Activated CD8-positive, alpha-beta memory T cell treated with anti-CD3 and anti-CD28 coated beads for 48 hours (primary cell): Measurements from ENCODE around the gene CDH4.

Experiments used
- DNase-seq, 3 experiments: peaks; one replicate each; pipeline ENCODE4 v3.0.0-alpha.2; 2020; ENCODE audit warnings: low read depth in 2 of 3, low spot score in 2 of 3

CDH4 gene

DNA sequence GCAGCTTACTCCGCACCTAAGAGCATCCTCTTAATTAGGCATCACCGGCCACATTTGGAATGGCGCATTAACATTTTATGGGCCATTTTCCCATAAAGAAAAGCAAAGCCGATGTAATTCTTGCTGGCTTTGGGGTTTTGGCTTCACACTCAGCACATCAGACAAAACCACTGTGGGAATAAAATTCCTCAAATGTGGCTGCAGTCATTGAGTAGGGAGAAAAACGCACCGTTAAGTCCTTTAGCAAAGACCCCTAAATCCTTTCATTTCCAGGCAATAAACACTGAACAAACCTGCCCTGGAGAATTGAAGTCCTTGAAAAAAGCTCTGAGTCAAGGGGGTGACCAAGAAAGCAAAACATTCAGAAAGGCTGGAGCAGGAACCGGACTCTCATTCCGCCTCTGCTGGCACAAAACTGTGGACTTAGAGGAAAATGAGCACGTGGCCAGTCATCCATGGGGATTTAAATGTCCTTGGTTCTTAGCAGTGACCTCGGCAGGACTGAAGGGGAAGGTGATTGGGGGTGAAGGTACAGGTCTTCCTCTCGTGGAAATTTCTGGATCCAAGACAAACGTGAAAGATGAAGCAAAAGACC lies 102.9 kb downstream of the CDH4 start:
- no peak for DNase-seq

GRCh38 chr20:61355585-61355984 lies 103.5 kb downstream of the CDH4 start:
- no peak for DNase-seq

DNA sequence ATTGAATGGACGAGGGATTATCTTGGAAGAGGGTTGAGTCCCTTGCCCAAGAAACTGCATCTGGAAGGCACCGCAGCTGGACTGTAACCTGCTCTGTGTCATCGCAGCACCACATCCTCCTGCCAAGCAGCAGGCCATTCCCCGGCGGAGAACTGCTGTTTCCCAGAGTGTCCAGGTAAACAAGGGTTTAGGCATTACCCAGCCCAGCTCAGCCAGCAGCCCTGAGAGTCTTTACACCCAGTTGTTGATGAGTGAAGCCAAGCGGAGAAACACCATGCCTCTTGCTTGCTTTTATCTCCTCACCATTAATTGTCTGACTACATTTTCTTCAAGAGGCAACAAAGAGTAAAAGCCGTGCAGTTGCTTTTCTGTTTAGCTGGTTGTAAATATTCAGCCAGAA lies 104.1 kb downstream of the CDH4 start:
- DNase-seq = no peak

DNA sequence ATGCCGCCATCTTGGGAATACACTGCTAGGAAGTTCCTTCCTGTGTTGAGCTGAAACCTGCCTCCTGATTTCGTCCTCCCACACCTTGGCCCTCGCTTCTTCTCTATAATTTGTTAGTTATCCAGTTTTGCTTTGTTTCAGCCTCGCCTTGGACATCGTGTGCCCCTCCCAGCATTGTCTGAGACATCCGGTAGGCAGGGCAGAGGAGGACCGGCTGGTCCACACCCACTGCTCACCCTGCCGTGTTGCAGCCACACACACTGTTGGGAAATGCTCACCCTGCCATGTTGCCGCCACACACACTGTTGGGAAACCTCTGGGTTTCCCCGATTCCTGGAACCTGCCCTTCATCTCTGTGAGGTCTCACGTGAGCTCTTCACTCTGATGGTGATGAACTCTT lies 105.1 kb downstream of the CDH4 start:
- no peak for DNase-seq

GRCh38 chr20:61359254-61359653 lies 107.2 kb downstream of the CDH4 start:
- no peak for DNase-seq

- no peak for DNase-seq
These were observed 108.2 kb downstream of the CDH4 start for GRCh38 chr20:61360296-61360695.

DNA sequence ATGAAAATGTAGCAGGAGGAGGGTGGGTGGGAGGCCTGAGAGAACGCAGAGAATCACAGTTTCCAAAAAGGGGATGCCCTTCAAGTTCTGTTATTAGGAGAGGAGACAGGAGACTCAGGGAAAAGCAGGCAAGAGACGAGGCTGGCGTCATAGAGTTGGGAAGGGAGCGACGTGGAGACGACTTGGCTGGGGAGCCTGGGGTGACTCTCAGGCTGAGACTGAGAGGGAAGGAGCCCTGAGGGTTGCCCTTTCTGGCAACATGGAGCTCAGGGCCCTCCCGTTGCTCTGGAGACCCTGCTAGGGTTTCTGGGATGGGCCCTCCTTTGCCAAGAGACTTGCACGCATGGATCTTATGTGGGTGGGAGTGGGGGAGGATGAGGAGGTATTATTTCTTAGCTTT lies 108.9 kb downstream of the CDH4 start:
- no peak for DNase-seq

DNA sequence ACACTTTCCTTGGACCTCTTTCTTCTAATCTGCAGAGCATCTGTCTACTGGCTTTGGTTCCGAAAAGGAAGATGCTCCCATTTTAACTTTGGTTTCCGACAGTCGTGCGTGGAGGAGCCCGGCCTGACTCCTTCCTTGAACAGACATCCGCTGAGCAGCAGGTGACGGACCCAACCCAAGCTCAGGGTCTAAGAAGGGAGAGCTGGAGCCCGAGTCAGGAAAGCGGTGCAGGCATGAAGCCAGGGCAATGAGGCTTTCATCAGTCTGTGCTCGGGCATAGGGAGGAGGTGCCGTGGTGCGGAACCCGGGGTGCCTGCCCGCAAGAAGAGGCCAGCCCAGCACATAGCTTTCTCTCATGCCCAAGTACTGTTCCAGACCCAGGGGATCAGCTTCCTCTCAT lies 109.4 kb downstream of the CDH4 start:
- no peak for DNase-seq

DNA sequence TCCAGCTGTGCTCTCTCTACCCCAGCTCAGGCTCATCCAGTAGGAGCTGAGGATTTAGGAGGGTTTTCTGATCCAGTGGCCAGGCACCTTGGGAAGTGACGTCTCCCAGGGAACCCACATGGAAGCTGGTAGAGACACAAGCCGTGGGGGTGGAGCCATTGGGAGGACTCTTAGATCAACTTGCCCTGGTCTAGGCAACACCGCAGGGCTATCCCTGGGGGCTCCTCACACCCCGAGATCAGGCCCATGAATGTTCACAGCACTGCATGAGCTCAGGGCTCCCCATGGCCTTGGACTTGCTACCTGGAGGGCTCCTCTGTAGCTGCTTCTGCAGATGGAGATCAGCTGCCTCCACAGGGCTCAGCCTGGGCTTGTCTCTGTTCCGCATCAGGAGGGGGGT lies 112.1 kb downstream of the CDH4 start:
- no peak for DNase-seq

GRCh38 chr20:61366914-61367313 lies 114.9 kb downstream of the CDH4 start:
- DNase-seq = no peak

DNA sequence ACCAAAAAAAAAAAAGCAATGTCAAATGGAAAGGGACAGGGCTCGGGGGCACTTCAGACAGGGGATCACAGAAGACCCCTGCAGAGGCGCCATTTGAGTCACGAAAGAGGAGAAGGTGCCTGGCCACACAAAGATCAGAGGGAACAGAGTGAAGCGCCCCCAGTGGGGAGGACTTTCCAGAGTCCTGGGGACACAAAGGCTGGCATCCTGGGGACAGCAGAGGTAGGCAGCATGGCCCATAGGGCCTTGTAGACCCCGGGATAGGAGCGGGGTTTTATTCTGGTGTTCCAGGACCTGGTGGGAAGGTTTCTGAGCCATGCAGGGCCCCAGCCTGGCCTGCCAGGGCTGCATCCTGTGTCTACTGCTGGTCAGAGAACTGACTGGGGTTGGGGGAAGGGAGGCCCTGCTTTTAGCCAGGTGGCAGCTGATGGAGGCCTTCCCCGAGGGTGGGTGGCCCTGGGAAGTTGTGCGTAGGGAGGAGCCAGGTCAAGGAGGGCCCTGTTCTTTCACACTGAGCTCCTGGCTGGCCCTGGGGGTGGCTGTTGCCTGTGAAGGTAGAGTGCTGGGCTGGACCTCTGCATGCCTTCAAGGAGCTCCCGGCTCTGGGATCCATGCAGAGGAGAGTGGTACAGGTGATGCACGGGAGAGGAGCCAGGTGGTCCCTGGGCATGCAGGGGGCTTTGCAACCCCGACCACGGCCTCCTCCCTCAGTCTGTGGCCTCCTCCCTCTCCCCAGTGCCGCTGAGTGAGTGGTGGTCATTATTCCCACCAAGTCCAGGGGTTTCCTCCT lies 117.9 kb downstream of the CDH4 start:
- DNase-seq = no peak

GRCh38 chr20:61370841-61371303 lies 118.8 kb downstream of the CDH4 start:
- no peak for DNase-seq

DNA sequence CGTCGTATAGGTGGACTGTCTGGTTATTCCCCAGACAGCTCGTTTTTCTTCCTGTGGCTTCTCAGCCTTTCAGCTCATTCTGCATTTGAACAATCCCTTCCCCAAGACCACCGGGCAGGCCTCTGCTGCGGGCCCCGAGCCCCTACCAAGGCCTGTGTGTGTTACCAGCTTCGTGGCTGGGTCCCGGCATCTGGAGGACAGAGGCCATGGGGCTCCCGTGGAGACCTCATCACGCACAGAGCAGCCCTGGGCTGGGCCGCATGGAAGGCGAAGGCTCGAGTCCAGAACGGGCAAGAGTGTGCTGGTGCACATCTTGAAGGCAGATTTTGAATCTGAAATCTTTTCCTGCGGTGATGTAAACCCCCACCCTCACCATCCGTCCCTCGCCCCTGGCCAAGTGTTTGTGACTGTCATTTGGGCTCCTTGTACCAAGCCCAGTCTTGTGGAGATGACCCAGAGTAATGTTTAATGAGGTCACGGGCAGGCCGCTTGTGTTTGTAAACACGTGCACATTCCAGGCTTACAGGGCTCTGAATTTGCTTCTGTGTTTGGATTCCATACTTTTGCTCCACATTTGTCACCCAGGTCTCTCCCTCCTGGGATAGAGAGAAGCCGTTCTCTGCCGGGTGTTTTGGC lies 119.6 kb downstream of the CDH4 start:
- DNase-seq = no peak

DNA sequence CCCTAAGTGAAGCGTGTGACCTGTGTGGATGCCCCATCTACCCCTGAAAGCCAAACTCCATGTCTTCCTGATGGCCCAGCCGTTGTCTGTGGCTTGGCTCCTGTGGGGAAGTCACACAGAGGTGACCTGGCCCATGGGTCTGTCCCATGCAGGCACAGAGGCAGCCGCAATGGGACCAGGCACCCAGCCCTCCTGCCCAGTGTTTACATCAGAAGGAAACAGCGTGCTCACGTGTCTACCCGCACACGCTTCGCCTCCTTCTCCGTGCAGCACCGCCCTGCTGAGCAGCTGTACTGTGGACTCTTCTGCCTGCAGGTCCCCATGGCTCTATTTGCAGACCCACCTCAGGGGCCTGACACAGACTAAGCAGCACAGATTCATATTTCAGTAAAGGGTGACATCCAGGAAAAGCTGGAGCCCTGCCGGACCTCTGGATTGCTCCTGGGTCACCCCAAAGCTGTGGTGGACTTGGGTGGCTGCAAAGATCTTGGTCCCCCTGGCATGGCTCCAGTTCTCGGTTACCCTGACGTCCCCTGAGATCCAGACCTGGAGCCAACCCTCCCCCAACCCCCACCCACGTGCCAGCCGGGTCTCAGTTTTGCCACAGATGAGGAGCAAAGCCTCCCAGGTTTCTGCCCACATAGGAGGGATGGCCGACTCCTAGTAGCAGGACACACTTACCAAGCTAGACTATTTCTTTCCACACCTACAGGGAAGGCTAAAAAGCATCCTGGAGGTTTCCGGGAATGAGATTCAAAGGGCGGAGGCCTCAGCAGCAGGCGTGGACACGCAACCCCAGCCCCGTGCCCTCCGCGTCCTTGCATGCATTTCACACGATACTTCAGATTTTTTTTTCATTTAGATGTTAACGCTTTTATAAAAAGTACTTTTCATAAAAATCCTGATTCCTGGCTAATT lies 120.3 kb downstream of the CDH4 start:
- DNase-seq = no peak

GRCh38 chr20:61373055-61373399 lies 121.0 kb downstream of the CDH4 start:
- DNase-seq = no peak

- no peak for DNase-seq
These were observed 122.0 kb downstream of the CDH4 start for GRCh38 chr20:61373956-61374545.

GRCh38 chr20:61376541-61377240 lies 124.6 kb downstream of the CDH4 start:
- no peak for DNase-seq

GRCh38 chr20:61378694-61379355 lies 126.8 kb downstream of the CDH4 start:
- DNase-seq = no peak

- DNase-seq = no peak
These were observed 128.0 kb downstream of the CDH4 start for GRCh38 chr20:61379898-61380544.
